H1 (cell line): Measurements from ENCODE around the gene DYNLT5.

ENCODE experiments used
- CTCF ChIP-seq, 3 experiments: IDR thresholded peaks; 1 replicate in 2 of 3; 2 replicates in 1 of 3; pipeline versions ENCODE4 v1.5.1 to v1.6.1; 2011; ENCODE audit warnings: low read length in 3 of 3, mild to moderate bottlenecking in 3 of 3, inconsistent platforms in 2 of 3, low read depth in 1 of 3, moderate library complexity in 1 of 3; ENCODE audit not compliant: insufficient read depth in 1 of 3; ENCODE audit errors: control extremely low read depth in 1 of 3
- EGR1 ChIP-seq: IDR thresholded peaks from 2 replicates; pipeline ENCODE4 v1.6.1; 2011; ENCODE audit warnings: low read depth, low read length, borderline replicate concordance
- PHF8 ChIP-seq: fragments of 200-600 bp; sonication (generic); conservative IDR thresholded peaks from 2 replicates; pipeline ENCODE4 v1.7.1; 2012; ENCODE audit warnings: low read depth, mild to moderate bottlenecking, inconsistent platforms, low read length, moderate library complexity
- POLR2AphosphoS5 ChIP-seq: IDR thresholded peaks from 2 replicates; pipeline ENCODE4 v1.6.1; 2011; ENCODE audit warnings: low read depth, low read length
- TAF1 ChIP-seq: IDR thresholded peaks from 2 replicates; pipeline ENCODE4 v1.6.1; 2011; ENCODE audit warnings: mild to moderate bottlenecking, low read depth, low read length

GRCh38 chr1:66770240-66770639 is 18.0 kb downstream of the DYNLT5 start:
- TF ChIP-seq EGR1 (no peak), POLR2AphosphoS5 (no peak), TAF1 (no peak), PHF8 (no peak), CTCF (IDR thresholded peaks at IDR 0.05; ENCODE audit: control extremely low read depth in 1 of 3, insufficient read depth in 1 of 3, low read depth in 1 of 3, low read length in 3 of 3) (no peak)
